Suprapubic skin (tissue), 4 donors: ENCODE results near the gene CBL. TPM values are rescaled to one million over a fixed set of nuclear protein-coding genes. Genes with fewer than 3 reads are reported as not detected.

Experiments used
- DNase-seq, 2 donors: peaks; one replicate each; pipeline ENCODE4 v3.0.0-alpha.2; 2019; ENCODE audit warnings: low spot score in 2 of 2
- H3K27ac ChIP-seq: fragments of 200-600 bp; sonication (generic); one replicate; pipeline ENCODE4 v1.5.1; 2019
- H3K27me3 ChIP-seq: fragments of 200-600 bp; sonication (generic); one replicate; pipeline ENCODE4 v1.5.1; 2019
- H3K36me3 ChIP-seq: fragments of 200-600 bp; sonication (generic); one replicate; pipeline ENCODE4 v1.5.1; 2019
- H3K4me1 ChIP-seq: fragments of 200-600 bp; sonication (generic); one replicate; pipeline ENCODE4 v1.5.1; 2019
- H3K4me3 ChIP-seq: fragments of 200-600 bp; sonication (generic); one replicate; pipeline ENCODE4 v1.5.1; 2019; ENCODE audit warnings: mild to moderate bottlenecking
- H3K9me3 ChIP-seq: fragments of 200-600 bp; sonication (generic); one replicate; pipeline ENCODE4 v1.5.1; 2019
- EP300 ChIP-seq: sonication (generic); formaldehyde crosslinking; IDR thresholded peaks from one replicate; pipeline ENCODE4 v1.6.1; 2017; ENCODE audit warnings: antibody characterized with exemption
- POLR2A ChIP-seq, 2 donors: fragments of 450-650 bp; IDR thresholded peaks; one replicate each; pipeline ENCODE4 v1.6.1; 2017; ENCODE audit warnings: antibody characterized with exemption in 2 of 2, mild to moderate bottlenecking in 2 of 2, moderate library complexity in 2 of 2
- POLR2AphosphoS5 ChIP-seq, 3 donors: sonication (generic); formaldehyde crosslinking; IDR thresholded peaks; one replicate each; pipeline ENCODE4 v1.6.1; 2017; ENCODE audit warnings: antibody characterized with exemption in 3 of 3
- WGBS: methylation state at CpG from one replicate; pipeline ENCODE4 v1.1.5; 2018; 5-methylcytosine and 5-hydroxymethylcytosine counted together
- total RNA-seq, 4 donors: library from RNA; depleted of rRNA; stranded (reverse); fragments of >200 nt; gene quantifications; one replicate each; pipeline ENCODE4 v1.1.0, GENCODE V29; 2016
- TF ChIP-seq, protein P1 (sequence below), 2 donors: fragments of 200-600 bp in 1 of 2; fragments of 450-650 bp in 1 of 2; sonication (generic) in 1 of 2; IDR thresholded peaks; one replicate each; pipeline ENCODE4 v1.5.1; 2016 to 2019; ENCODE audit warnings: antibody characterized with exemption in 2 of 2, mild to moderate bottlenecking in 1 of 2, moderate library complexity in 1 of 2

The CBL gene
- total RNA-seq, 4 donors from 2014 or later, result 13.2 to 17.4 (median 17.2) TPM

- TF ChIP-seq POLR2A (IDR thresholded peaks at IDR 0.05), result no peak
- TF ChIP-seq, protein P1, sequence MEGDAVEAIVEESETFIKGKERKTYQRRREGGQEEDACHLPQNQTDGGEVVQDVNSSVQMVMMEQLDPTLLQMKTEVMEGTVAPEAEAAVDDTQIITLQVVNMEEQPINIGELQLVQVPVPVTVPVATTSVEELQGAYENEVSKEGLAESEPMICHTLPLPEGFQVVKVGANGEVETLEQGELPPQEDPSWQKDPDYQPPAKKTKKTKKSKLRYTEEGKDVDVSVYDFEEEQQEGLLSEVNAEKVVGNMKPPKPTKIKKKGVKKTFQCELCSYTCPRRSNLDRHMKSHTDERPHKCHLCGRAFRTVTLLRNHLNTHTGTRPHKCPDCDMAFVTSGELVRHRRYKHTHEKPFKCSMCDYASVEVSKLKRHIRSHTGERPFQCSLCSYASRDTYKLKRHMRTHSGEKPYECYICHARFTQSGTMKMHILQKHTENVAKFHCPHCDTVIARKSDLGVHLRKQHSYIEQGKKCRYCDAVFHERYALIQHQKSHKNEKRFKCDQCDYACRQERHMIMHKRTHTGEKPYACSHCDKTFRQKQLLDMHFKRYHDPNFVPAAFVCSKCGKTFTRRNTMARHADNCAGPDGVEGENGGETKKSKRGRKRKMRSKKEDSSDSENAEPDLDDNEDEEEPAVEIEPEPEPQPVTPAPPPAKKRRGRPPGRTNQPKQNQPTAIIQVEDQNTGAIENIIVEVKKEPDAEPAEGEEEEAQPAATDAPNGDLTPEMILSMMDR (IDR thresholded peaks at IDR 0.05), result no peak
- TF ChIP-seq POLR2AphosphoS5 (IDR thresholded peaks at IDR 0.05), result no peak
- TF ChIP-seq EP300, result no peak
- Histone ChIP-seq H3K27ac (no peak overlapping the region), H3K27me3 (no peaks in the 10 kb centered on the region), H3K4me3 (no peak overlapping the region), H3K36me3 (peaks cover 43% of the 10 kb centered on the region), H3K4me1 (peaks cover 26% of the 10 kb centered on the region), H3K9me3 (no peaks in the 10 kb centered on the region)
- 88% methylated on average over 1 of the region's 2 CpGs for WGBS
- no peak for DNase-seq
Observed at GRCh38 chr11:119172513-119172912, 33.6 kb upstream of the CBL start.

DNA sequence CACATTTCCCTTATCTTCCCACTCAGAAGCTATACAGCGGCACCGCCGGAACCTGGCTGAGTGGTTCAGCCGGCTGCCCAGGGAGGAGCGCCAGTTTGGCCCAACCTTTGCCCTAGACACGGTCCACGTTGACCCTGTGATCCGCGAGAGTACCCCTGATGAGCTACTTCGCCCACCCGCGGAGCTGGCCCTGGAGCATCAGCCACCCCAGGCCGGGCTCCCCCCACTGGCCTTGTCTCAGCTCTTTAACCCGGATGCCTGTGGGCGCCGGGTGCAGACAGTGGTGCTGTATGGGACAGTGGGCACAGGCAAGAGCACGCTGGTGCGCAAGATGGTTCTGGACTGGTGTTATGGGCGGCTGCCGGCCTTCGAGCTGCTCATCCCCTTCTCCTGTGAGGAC, 32.7 kb upstream of the CBL start:
- no peaks in the 10 kb centered on the region for H3K9me3 ChIP-seq
- WGBS, result 95% methylated on average over 18 of the region's 21 CpGs
- no peak overlapping the region for H3K4me3 ChIP-seq
- DNase-seq, result no peak
- H3K27me3 ChIP-seq, result no peaks in the 10 kb centered on the region
- peaks cover 53% of the 10 kb centered on the region for H3K36me3 ChIP-seq
- H3K4me1 ChIP-seq, result peaks cover 19% of the 10 kb centered on the region
- no peak overlapping the region for H3K27ac ChIP-seq
- TF ChIP-seq POLR2A (IDR thresholded peaks at IDR 0.05), result no peak
- TF ChIP-seq, protein P1 (IDR thresholded peaks at IDR 0.05), result no peak
- no peak for TF ChIP-seq POLR2AphosphoS5 (IDR thresholded peaks at IDR 0.05)
- TF ChIP-seq EP300, result no peak

DNA sequence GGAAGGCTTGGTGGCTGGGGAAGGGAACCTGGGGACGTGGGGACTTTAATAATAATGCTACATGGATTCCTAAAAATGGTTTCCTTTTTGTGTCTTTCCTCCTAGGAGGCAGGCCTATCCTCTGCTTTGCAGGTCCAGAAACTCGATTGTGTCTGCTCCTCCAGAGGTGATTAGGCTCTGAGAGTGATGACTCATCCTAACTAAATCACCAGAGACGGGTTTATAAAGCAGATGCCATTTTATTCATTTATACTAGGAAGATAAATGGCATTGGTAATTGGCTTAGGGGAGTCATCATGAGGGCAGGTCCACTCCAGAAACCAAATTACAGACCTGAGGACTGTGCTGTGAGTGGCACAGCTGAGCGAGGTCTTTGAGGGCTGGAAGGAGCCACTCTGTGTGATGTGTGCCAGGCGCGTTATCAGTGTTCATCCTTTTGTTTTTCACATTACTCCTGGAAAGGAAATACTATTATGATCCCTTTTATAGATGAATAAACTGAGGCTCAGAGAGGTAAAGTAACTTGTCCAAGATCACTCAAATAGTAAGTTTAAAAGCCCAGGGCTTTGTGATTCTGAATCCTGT, 30.6 kb upstream of the CBL start:
- no peak for TF ChIP-seq POLR2AphosphoS5 (IDR thresholded peaks at IDR 0.05)
- no peak overlapping the region for H3K4me3 ChIP-seq
- DNase-seq, result no peak
- 73% methylated on average over 6 of the region's 6 CpGs for WGBS
- peaks cover 67% of the 10 kb centered on the region for H3K36me3 ChIP-seq
- H3K9me3 ChIP-seq, result no peaks in the 10 kb centered on the region
- no peak overlapping the region for H3K27ac ChIP-seq
- peaks cover 2% of the 10 kb centered on the region for H3K4me1 ChIP-seq
- H3K27me3 ChIP-seq, result no peaks in the 10 kb centered on the region

- Histone ChIP-seq H3K27me3 (no peaks in the 10 kb centered on the region), H3K27ac (no peak overlapping the region), H3K4me3 (no peak overlapping the region), H3K9me3 (no peaks in the 10 kb centered on the region), H3K4me1 (peaks cover 2% of the 10 kb centered on the region), H3K36me3 (peaks cover 87% of the 10 kb centered on the region)
- DNase-seq, result no peak
- 66% methylated on average over 4 of the region's 4 CpGs for WGBS
- TF ChIP-seq POLR2A (IDR thresholded peaks at IDR 0.05) (no peak), EP300 (no peak), POLR2AphosphoS5 (IDR thresholded peaks at IDR 0.05) (no peak)
- TF ChIP-seq, protein P1 (IDR thresholded peaks at IDR 0.05), result no peak
Observed at GRCh38 chr11:119178166-119178680, 27.9 kb upstream of the CBL start.

DNA sequence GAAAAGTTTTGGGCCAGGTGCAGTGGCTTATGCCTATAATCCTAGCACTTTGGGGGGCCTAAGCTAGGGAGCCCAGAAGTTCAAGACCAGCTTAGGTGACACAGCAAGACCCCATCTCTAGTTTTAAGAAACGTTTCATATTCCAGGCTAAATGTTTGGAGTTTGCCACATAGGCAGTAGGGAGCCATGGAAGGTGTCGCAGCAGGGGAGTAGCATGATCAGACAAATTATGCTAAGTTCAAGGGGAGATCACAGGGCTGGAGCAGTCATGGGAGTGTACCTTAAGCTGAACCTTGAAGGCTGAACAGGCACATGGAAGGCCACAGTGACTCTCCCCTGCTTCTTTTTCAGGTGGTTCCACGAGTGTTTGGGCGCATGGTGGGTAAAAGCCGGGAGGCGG, 26.8 kb upstream of the CBL start:
- H3K4me1 ChIP-seq, result peaks cover 2% of the 10 kb centered on the region
- WGBS, result 94% methylated on average over 6 of the region's 6 CpGs
- H3K27ac ChIP-seq, result no peak overlapping the region
- no peaks in the 10 kb centered on the region for H3K9me3 ChIP-seq
- H3K36me3 ChIP-seq, result peaks cover 83% of the 10 kb centered on the region
- TF ChIP-seq POLR2AphosphoS5 (IDR thresholded peaks at IDR 0.05) (no peak), POLR2A (IDR thresholded peaks at IDR 0.05) (no peak), EP300 (no peak)
- TF ChIP-seq, protein P1 (IDR thresholded peaks at IDR 0.05), result no peak
- no peaks in the 10 kb centered on the region for H3K27me3 ChIP-seq
- no peak overlapping the region for H3K4me3 ChIP-seq
- DNase-seq, result no peak

DNA sequence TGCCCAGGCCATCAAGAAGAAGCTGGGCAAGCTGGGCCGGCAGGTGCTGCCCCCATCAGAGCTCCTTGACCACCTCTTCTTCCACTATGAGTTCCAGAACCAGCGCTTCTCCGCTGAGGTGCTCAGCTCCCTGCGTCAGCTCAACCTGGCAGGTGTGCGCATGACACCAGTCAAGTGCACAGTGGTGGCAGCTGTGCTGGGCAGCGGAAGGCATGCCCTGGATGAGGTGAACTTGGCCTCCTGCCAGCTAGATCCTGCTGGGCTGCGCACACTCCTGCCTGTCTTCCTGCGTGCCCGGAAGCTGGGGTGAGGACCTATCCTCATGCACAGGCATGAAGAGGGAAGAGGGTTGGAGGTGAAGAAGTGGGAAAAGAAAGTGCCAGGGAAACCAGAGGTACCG, 26.2 kb upstream of the CBL start:
- WGBS, result 81% methylated on average over 10 of the region's 10 CpGs
- peaks cover 2% of the 10 kb centered on the region for H3K4me1 ChIP-seq
- no peak for DNase-seq
- H3K36me3 ChIP-seq, result peaks cover 76% of the 10 kb centered on the region
- H3K27ac ChIP-seq, result no peak overlapping the region
- H3K9me3 ChIP-seq, result no peaks in the 10 kb centered on the region
- TF ChIP-seq, protein P1 (IDR thresholded peaks at IDR 0.05), result no peak
- TF ChIP-seq POLR2A (IDR thresholded peaks at IDR 0.05) (no peak), POLR2AphosphoS5 (IDR thresholded peaks at IDR 0.05) (no peak)
- H3K4me3 ChIP-seq, result no peak overlapping the region
- H3K27me3 ChIP-seq, result no peaks in the 10 kb centered on the region
